ENCODE measurements around the gene GPHN.
"Not testable (repeated sequence)": the region's sequence is repeated elsewhere in the genome, so short reads cannot be mapped to it uniquely, and the experiment has no call there.

GPHN gene

GRCh38 chr14:67019796-67020195 lies 511.8 kb downstream of the GPHN start:
- no peak for DNase-seq

- no peak for DNase-seq
These were observed 524.2 kb downstream of the GPHN start for GRCh38 chr14:67031920-67032774.

GRCh38 chr14:67045440-67045839 lies 537.5 kb downstream of the GPHN start:
- no peak for DNase-seq

- no peak for DNase-seq
These were observed 542.9 kb downstream of the GPHN start for GRCh38 chr14:67050896-67051295.

- no peak for DNase-seq
These were observed 548.7 kb downstream of the GPHN start for GRCh38 chr14:67056684-67057083.

- no peak for DNase-seq
These were observed 551.6 kb downstream of the GPHN start for GRCh38 chr14:67059596-67059995.

- no peak for DNase-seq
These were observed 552.6 kb downstream of the GPHN start for GRCh38 chr14:67060546-67060945.

GRCh38 chr14:67067070-67067814 lies 559.3 kb downstream of the GPHN start:
- DNase-seq: not testable (repeated sequence)

- no peak for DNase-seq
These were observed 560.3 kb downstream of the GPHN start for GRCh38 chr14:67068251-67068650.

GRCh38 chr14:67071506-67071905 lies 563.6 kb downstream of the GPHN start:
- DNase-seq: no peak

- DNase-seq: peak in 6 of 58 donors; percentile 0 to 11 (median 3)
These were observed 570.0 kb downstream of the GPHN start for GRCh38 chr14:67077921-67078320.

GRCh38 chr14:67079846-67080245 lies 571.9 kb downstream of the GPHN start:
- no peak for DNase-seq

- no peak for DNase-seq
These were observed 600.3 kb downstream of the GPHN start for GRCh38 chr14:67108230-67108629.

GRCh38 chr14:67111022-67111421 lies 603.1 kb downstream of the GPHN start:
- DNase-seq: no peak

- DNase-seq: no peak
These were observed 604.4 kb downstream of the GPHN start for GRCh38 chr14:67112344-67112743.

GRCh38 chr14:67127174-67127573 lies 619.2 kb downstream of the GPHN start:
- DNase-seq: no peak

GRCh38 chr14:67129768-67130167 lies 621.8 kb downstream of the GPHN start:
- DNase-seq: no peak

- DNase-seq: no peak
These were observed 623.7 kb downstream of the GPHN start for GRCh38 chr14:67131691-67132090.

GRCh38 chr14:67133144-67133543 lies 625.2 kb downstream of the GPHN start:
- no peak for DNase-seq

- DNase-seq: no peak
These were observed 625.9 kb downstream of the GPHN start for GRCh38 chr14:67133595-67134441.

- no peak for DNase-seq
These were observed 629.9 kb downstream of the GPHN start for GRCh38 chr14:67137744-67138371.
